Right lobe of liver (tissue), 6 donors: ENCODE results near the gene POU3F1. TPM values are rescaled to one million over a fixed set of nuclear protein-coding genes. Genes with fewer than 3 reads are reported as not detected.

Experiments used
- ATAC-seq, 4 donors: fragments of 200-7000 bp; cut with Tn5 transposase; one replicate each; pipeline ENCODE4 v1.9.1; 2020; ENCODE audit warnings: mild to moderate bottlenecking in 4 of 4, moderate library complexity in 4 of 4
- DNase-seq, 3 donors: peaks; one replicate each; pipeline ENCODE4 v3.0.0-alpha.2; 2020
- H3K27ac ChIP-seq, 3 donors: fragments of 200-600 bp; one replicate each; pipeline ENCODE4 v1.8.0; 2022
- H3K27me3 ChIP-seq, 2 donors: fragments of 200-600 bp; one replicate each; pipeline ENCODE4 v1.8.0; 2022
- H3K36me3 ChIP-seq, 4 donors: fragments of 200-600 bp; sonication (generic) in 1 of 4; one replicate each; pipeline versions ENCODE4 v1.5.1 to v1.8.0; 2017 to 2022; ENCODE audit warnings: control low read depth in 1 of 4
- H3K4me1 ChIP-seq, 4 donors: fragments of 200-600 bp; sonication (generic) in 1 of 4; one replicate each; pipeline versions ENCODE4 v1.5.1 to v1.8.0; 2017 to 2022; ENCODE audit warnings: control low read depth in 1 of 4
- H3K4me3 ChIP-seq, 3 donors: fragments of 200-600 bp; one replicate each; pipeline ENCODE4 v1.8.0; 2022
- H3K9me3 ChIP-seq, 4 donors: fragments of 200-600 bp; sonication (generic) in 1 of 4; one replicate each; pipeline versions ENCODE4 v1.5.1 to v1.8.0; 2017 to 2022; ENCODE audit warnings: control low read depth in 1 of 4
- CTCF ChIP-seq, 4 donors: fragments of 200-600 bp in 3 of 4; fragments of 450-650 bp in 1 of 4; IDR thresholded peaks; one replicate each; pipeline versions ENCODE4 v1.5.1 to v1.8.0; 2016 to 2022; ENCODE audit warnings: antibody characterized with exemption in 4 of 4, mild to moderate bottlenecking in 2 of 4
- POLR2A ChIP-seq: fragments of 450-650 bp; IDR thresholded peaks from one replicate; pipeline ENCODE4 v1.6.1; 2017; ENCODE audit warnings: antibody characterized with exemption, mild to moderate bottlenecking
- WGBS: methylation state at CpG from one replicate; pipeline ENCODE4 v1.1.6; 2018; ENCODE audit warnings: low coverage, low lambda C conversion rate; ENCODE audit not compliant: insufficient coverage; ENCODE audit errors: missing lambda C conversion rate; 5-methylcytosine and 5-hydroxymethylcytosine counted together
- intact Hi-C, 2 donors: fragments of 100-400 bp; cut with DNase I; formaldehyde crosslinking; loops; one replicate each; pipeline versions ENCODE4 v1.11.2 to v1.14.1; 2022
- total RNA-seq, 6 experiments: library from RNA; depleted of rRNA in 2 of 6; stranded (reverse); fragments of >200 nt in 2 of 6; fragmentation: NEBNext Ultra II Directional in 3 of 6; extraction: Animal tissue kit (Norgen Biotek cat#: 25700) in 3 of 6; gene quantifications; one replicate each; pipeline versions ENCODE4 v1.1.0 to v1.2.4, GENCODE V29; 2016 to 2023
- donor health status: DM: no; HTN: yes; CAD: no.
- donor health status: DM: no; HTN: no; CAD: no.
- donor health status: DM: no; HTN: no; CAD: no.
- donor health status: DM: no; HTN: yes; CAD: no.
- donor health status: DM: no; HTN: yes; CAD: no.

POU3F1 gene
- total RNA-seq, 6 experiments from 2014 or later, result 0.09 TPM; not detected in 5

DNA sequence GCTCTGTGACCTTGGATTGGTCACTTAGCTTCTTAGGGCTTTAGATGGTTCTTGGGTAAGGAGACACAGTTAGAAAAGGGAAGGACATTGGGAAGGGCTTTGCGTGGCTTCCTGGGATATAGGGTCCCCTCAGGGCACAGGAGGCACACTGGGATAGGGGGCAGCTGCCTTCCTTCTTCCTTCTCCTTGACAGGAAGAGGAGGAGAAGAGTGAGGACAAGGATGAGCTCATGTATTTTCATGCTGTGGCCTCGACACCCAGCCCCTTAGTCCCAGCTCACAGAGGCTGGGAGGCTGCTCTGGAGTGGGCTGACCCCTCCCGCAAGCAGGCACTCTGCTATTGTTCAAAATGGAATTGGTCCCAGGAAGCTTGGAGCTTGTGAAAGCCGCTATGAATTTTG is 45.7 kb upstream of the POU3F1 start:
- ATAC-seq (no peak), DNase-seq (no peak)
- Histone ChIP-seq H3K9me3 (no peaks in the 10 kb centered on the region), H3K27me3 (no peaks in the 10 kb centered on the region), H3K4me1 (no peaks in the 10 kb centered on the region), H3K27ac (no peak overlapping the region), H3K4me3 (no peak overlapping the region), H3K36me3 (no peaks in the 10 kb centered on the region)
- WGBS, result 67% methylated on average over 2 of the region's 4 CpGs
- TF ChIP-seq CTCF (IDR thresholded peaks at IDR 0.05) (no peak), POLR2A (no peak)
- intact Hi-C loops, result no loop called here

GRCh38 chr1:38090796-38091195 is 44.2 kb upstream of the POU3F1 start:
- Histone ChIP-seq H3K36me3 (no peaks in the 10 kb centered on the region), H3K27me3 (no peaks in the 10 kb centered on the region), H3K9me3 (no peaks in the 10 kb centered on the region), H3K27ac (no peak overlapping the region), H3K4me1 (peaks cover 0 to 2% (median 0%) of the 10 kb centered on the region in 4 donors), H3K4me3 (no peak overlapping the region)
- intact Hi-C loops, result no loop called here
- ATAC-seq, result no peak
- TF ChIP-seq CTCF (IDR thresholded peaks at IDR 0.05) (no peak), POLR2A (no peak)
- DNase-seq, result no peak
- WGBS, result 86% methylated on average over 3 of the region's 3 CpGs

GRCh38 chr1:38089712-38090360 is 43.2 kb upstream of the POU3F1 start:
- Histone ChIP-seq H3K36me3 (no peaks in the 10 kb centered on the region), H3K27me3 (no peaks in the 10 kb centered on the region), H3K4me3 (no peak overlapping the region), H3K9me3 (no peaks in the 10 kb centered on the region), H3K27ac (no peak overlapping the region), H3K4me1 (peaks cover 0 to 11% (median 2%) of the 10 kb centered on the region in 4 donors)
- DNase-seq (no peak), ATAC-seq (no peak)
- WGBS, result 90% methylated on average over 11 of the region's 11 CpGs
- TF ChIP-seq CTCF (IDR thresholded peaks at IDR 0.05), result no peak
- intact Hi-C loops, result no loop called here

- Histone ChIP-seq H3K27ac (no peak overlapping the region), H3K9me3 (no peaks in the 10 kb centered on the region), H3K27me3 (no peaks in the 10 kb centered on the region), H3K4me1 (peaks cover 0 to 20% (median 7%) of the 10 kb centered on the region in 4 donors), H3K4me3 (no peak overlapping the region), H3K36me3 (no peaks in the 10 kb centered on the region)
- no peak for TF ChIP-seq POLR2A
- no peak for TF ChIP-seq CTCF (IDR thresholded peaks at IDR 0.05)
- no peak for DNase-seq
- WGBS, result 42% methylated on average over 3 of the region's 6 CpGs
- ATAC-seq, result no peak
- intact Hi-C loops, result no loop called here
Measured at GRCh38 chr1:38088791-38089190, 42.2 kb upstream of the POU3F1 start.
